ENCODE measurements around the gene PVRIG.
"Not testable (repeated sequence)": the region's sequence is repeated elsewhere in the genome, so short reads cannot be mapped to it uniquely, and the experiment has no call there.

PVRIG gene

DNA sequence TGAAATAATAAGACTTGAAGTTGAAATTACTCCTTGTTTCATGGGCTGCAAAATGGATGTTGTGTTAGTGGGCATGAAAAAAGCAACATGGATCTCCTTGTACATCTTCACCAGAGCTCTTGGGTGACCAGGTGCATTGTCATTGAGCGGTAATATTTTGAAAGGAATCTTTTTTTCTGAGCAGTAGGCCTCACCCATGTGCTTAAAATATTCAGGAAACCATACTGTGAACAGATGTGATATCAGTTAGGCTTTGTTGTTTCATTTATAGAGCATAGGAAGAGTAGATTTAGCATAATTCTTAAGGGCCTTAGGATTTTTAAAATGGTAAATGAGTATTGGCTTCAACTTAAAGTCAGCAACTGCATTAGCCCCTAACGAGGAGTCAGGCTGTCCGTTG, 26.8 kb upstream of the PVRIG start:
- no peak for DNase-seq (ENCODE audit: low read depth in 4 of 4, low spot score in 1 of 4)

DNA sequence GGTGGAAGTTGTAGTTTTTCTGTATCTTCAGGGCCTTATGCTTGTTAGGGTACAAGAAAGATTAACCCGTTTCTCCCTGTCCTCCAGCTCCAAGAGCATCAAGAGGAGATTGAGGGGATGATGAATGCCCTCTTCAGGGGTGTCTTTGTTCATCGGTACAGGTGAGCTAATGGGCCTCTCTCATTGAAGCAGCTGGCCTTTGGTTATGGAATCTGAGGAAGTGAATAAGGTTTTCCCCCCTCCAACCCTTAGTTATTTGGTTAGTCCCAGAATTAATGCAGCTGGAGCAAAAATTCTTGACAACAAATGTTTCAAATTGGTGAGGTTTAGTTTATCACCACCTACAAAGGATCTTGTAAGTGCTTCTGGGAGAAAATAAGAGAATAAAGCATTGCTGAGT, 24.5 kb upstream of the PVRIG start:
- DNase-seq (ENCODE audit: low read depth in 4 of 4, low spot score in 1 of 4), result no peak

DNA sequence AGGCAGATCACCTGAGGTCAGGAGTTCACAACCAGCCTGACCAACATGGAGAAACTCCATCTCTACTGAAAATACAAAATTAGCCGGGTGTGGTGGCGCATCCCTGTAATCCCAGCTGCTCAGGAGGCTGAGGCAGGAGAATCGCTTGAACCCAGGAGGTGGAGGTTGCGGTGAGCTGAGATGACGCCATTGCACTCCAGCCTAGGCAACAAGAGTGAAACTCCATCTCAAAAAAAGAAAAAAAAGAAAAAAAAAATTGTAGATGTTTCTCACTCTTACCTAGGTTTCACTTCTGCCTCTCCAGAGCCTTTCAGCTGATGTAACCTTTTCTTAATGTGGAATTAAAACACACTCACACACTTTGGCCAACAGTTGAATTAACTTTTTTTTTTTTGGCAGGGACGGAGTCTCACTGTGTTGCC, 23.8 kb upstream of the PVRIG start:
- not testable (repeated sequence) for DNase-seq (ENCODE audit: low read depth in 4 of 4, low spot score in 1 of 4)

DNA sequence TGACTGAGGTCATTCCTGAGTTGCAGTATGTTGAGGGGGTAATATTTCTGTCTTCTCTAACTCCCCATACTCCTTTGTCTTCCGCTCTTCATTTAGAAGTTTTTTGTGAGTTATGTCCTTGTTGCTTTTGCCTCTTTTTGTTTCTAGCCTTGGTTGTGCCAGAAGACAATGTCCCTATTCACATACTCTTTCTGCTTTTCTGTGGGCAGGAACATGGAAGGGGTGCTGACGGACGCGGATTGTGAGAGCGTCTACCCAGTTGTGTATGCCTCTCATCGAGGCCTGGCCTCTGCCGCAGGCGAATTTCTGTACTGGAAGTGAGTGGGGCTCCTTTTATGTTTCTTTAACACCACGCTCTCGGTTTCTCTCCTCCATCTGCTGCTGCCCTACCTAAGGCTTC, 21.5 kb upstream of the PVRIG start:
- no peak for DNase-seq (ENCODE audit: low read depth in 4 of 4, low spot score in 1 of 4)

DNA sequence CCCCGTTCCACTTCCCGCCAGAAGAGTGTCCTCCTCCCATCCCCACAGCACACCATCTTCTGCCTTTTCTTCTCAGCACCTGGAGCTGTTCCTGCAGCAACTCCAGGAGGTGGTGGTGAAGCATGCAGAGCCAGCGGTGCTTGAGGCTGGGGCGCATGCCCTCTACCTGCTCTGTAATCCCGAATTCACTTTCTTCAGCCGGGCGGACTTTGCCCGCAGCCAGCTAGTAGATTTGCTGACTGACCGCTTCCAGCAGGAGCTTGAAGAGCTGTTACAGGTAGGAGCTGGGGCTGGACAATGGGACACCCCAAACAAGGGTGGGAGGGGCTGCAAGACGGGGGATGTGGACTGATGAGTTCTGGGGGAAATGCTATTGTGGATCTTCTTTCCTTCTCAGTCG, 19.1 kb upstream of the PVRIG start:
- no peak for DNase-seq (ENCODE audit: low read depth in 4 of 4, low spot score in 1 of 4)

DNA sequence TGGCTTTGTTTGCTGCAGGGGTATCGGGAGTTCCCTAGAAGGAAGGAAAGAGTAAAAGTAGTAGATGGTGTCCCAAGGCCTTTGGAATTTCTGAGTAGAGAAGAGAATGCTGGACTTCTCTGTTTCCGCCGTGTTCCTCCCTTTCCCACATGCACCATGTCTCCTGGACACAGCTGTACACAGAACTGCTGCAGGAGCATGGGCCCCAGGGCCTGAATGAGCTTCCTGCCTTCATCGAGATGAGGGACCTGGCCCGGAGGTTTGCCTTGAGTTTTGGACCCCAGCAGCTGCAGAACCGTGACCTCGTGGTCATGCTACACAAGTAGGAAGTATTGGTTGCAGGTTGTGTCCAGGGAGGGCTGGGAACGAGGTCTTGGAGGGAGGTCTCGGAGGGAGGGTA, 15.3 kb upstream of the PVRIG start:
- no peak for DNase-seq (ENCODE audit: low read depth in 4 of 4, low spot score in 1 of 4)

DNA sequence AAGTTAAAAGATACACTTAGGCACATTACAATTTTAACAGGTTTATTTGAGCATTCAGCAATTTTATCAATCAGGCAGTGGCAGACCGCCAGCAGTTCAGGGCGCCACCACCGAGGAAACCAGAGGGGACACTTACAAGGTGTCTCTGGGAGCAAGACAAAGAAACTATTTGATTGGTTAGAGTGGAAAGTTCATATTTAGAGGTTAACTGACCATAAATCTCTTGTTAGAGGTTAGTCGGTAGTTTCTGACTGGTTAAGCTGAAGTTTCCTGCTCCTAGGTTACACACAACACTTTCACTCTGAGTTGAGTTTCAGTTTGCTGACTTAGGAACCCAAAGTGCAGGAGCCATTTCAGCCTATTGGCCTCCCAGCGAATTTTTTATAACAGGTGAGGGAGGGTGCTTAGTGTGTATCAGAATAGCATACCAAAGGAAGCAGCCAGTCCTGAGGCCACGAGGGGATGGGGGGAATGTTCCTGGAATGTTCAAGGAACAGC, 10.8 kb upstream of the PVRIG start:
- no peak for DNase-seq (ENCODE audit: low read depth in 4 of 4, low spot score in 1 of 4)

DNA sequence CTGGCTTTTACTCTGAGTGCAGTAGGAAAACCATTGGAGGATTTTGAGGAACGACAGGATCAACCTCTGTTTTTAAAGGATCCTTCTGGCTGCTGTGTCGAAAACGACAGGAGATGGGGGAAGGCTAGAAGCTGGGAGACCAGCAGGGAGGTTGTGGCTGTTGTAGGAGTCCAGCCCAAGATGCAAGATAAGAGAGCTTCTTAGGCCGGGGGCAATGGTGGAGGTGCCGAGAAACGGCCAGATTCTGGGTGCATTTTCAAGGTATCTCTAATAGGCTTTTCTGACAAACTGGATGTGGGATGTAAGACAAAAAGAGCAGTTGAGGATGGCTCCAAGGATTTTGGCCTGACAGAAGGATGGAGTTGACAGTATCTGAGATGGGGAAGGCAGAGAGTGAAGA, 10.3 kb upstream of the PVRIG start:
- DNase-seq (ENCODE audit: low read depth in 4 of 4, low spot score in 1 of 4), result no peak

DNA sequence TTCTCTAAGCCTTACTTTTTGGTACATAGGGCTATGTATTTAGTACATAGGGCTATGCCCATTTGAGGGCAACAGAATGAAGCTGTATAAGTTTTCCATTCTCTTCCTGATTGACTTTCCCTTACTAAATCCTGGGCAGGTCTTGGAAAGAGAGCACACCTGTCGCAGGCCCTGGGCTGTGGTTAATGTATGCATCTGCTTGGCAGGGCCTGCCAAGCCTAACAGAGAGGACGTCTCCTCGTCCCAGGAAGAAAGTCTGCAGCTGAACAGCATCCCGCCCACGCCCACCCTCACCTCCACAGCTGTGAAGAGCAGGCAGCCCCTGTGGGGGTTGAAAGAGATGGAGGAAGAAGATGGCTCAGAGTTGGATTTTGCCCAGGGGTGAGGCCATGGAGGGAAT, 8.9 kb upstream of the PVRIG start:
- DNase-seq (ENCODE audit: low read depth in 4 of 4, low spot score in 1 of 4), result no peak

DNA sequence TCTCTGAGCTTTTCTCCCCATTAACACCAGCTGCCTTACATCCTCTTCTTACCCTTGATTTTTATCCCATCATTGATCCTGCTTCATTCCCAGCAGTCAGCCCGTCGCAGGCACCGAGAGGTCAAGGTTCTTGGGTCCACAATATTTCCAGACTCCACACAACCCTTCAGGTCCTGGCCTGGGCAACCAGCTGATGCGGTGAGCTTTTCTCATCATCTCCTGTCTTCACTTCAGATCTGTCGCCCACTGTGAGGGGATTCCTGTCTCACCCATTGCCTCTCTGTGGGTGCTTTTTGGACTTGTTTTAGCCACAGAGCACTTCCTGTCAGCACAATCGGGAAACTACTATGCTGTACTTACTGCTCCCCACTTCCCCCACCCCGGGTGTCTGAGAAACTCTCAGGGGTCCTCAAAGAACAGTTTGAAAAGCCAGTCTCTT, 8.4 kb upstream of the PVRIG start:
- no peak for DNase-seq (ENCODE audit: low read depth in 4 of 4, low spot score in 1 of 4)

DNA sequence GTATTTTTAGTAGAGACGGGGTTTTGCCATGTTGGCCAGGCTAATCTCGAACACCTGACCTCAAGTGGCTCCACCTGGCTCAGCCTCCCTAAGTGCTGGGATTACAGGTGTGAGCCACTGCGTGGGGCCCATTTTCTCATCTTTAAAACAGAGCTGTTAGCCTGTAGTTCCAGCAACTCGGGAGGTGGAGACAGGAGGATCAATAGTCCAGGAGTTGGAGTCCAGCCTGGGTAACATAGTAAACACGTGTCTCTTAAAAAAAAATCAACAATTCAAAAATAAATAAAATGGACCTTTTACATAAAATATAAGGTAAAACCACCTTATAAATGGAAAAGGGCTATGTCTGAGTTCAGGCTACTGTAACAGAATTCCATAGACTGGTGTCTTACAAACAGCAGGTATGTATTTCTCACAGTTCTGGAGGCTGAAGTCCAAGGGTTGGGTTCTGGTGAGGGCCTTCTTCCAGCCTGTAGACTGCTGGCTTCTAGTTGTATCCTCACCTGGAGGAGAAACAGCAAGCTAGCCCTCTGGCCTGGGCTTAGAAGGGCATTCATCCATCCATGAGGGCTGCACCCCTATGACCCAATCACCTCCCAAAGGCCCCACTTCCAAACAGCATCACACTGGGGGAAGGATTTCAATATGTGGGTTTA, 7.0 kb upstream of the PVRIG start:
- no peak for DNase-seq (ENCODE audit: low read depth in 4 of 4, low spot score in 1 of 4)

DNA sequence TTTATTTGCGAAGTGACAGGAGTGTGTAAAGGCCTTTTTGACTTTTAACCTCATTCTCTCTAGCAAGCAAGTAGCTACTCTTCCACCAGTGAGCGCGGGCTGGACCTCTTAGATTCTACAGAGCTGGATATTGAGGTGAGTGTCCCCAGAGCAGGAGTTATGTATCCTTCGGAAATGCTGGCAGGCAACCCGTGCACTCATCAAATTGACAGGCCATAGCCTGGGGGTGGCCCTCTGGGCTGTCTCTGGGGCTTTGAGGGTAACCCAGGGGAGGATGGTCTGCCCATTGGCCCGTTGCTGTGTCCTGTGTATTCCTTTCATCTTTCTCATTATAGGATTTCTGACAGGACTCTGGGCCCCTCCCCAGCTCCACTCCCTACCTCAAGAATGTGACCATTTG, 6.1 kb upstream of the PVRIG start:
- no peak for DNase-seq (ENCODE audit: low read depth in 4 of 4, low spot score in 1 of 4)

DNA sequence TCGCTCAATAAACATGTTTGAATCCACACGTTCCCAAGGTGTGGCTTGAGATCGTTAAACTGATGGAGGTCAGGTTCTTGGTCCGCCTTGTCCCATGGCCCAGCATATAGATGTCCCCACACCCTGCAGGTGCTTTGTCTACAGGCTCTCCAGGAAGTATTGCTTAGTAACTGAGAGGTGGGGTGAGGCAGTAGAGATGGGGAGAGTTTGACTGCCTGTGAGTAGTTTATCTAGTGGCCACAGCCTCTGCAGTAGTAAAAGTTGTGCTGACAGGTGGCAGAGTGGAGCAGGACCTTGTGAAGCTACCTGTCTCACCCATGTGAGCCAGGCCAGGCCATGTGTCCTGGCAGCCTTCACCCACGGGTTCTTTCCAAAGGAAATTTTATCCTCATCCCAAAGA, 5.4 kb upstream of the PVRIG start:
- DNase-seq (ENCODE audit: low read depth in 4 of 4, low spot score in 1 of 4), result not testable (repeated sequence)

DNA sequence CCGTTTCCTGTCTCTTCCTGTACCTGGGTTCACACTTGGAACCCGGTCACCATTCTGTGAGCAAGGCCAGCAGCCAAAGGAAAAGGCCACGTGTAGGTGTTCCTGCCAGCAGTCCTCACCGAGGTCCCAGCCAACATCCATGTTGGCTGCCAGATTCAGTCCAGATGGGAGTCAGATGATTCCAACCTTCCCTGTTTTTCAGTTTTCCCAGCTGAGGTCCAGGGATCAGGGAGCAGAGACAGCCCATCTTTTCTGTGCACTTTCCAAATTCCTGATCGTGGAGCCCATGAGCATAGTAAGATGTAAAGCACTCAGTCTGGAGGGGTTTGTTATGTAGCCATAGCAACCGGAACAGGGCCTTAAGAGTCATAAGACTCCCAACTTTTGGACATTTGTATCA, 3.9 kb upstream of the PVRIG start:
- DNase-seq (ENCODE audit: low read depth in 4 of 4, low spot score in 1 of 4), result no peak

DNA sequence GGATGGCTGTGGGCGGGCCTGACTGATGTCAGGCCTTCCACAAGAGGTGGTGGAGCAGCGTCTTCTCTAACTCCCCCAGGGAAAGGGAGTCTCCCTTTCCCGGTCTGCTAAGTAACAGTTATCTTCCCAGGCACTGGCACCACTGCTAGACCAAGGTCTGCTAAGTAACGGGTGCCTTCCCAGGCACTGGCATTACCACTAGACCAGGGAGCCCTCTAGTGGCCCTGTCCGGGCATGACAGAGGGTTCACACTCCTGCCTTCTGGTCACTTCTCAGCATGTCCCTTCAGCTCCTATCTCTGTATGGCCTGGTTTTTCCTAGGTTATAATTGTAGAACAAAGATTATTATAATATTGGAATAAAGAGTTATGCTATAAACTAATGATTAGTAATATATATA, 1.8 kb upstream of the PVRIG start:
- peak; percentile 58 to 79 (median 64) for DNase-seq (ENCODE audit: low read depth in 4 of 4, low spot score in 1 of 4)

DNA sequence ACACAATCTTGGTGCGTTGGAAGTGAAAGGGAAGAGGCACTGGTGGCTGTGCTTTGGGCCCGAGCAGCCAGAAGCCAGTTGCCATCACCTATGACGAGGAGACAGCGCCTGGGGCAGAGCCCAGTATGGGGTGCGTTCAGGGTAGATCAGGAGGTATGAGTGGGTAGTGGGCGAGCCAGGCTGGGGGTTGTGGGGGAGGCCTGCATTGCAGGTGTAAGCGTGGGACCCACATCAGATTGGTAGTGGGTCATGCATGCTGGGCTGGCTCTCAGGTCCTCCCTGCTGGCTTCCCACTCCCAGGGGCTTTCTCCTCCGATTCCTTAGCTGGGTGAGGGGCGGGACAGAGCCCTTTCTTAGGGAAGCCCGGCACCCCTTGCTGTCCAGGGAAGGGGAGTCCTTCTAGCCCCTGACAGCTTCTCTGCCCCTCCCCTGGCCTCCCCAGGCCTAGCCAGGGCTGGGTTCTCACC, 445 bp upstream of the PVRIG start:
- no peak for DNase-seq (ENCODE audit: low read depth in 4 of 4, low spot score in 1 of 4)

DNA sequence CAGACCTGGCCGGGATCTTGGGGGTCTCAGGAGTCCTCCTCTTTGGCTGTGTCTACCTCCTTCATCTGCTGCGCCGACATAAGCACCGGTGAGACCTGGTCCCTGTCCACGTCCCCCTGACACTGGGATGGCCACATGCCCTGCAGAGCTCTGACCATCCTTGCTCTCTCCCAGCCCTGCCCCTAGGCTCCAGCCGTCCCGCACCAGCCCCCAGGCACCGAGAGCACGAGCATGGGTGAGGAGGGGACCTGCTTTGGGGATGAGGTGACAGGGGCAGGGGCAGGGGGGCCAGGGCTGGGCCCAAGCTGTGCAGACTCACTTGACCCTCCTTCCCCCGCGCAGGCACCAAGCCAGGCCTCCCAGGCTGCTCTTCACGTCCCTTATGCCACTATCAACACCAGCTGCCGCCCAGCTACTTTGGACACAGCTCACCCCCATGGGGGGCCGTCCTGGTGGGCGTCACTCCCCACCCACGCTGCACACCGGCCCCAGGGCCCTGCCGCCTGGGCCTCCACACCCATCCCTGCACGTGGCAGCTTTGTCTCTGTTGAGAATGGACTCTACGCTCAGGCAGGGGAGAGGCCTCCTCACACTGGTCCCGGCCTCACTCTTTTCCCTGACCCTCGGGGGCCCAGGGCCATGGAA, 959 bp downstream of the PVRIG start:
- no peak for DNase-seq (ENCODE audit: low read depth in 4 of 4, low spot score in 1 of 4)

DNA sequence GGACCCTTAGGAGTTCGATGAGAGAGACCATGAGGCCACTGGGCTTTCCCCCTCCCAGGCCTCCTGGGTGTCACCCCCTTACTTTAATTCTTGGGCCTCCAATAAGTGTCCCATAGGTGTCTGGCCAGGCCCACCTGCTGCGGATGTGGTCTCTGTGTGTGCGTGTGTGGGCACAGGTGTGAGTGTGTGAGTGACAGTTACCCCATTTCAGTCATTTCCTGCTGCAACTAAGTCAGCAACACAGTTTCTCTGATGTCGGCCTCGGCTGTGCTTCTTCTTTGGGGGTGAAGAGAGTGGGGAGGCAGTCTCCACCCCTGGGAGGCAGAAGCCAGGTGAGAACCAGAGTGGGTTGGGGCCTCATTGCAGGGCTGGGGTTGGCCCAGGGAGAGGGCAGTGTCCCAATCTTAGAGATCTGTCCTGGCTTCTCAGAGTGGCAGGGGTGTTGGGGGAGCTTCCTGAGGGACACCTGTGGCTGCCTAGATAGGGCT, 1.5 kb downstream of the PVRIG start:
- peak in 3 of 4 experiments; percentile 34 to 79 (median 61) for DNase-seq (ENCODE audit: low read depth in 4 of 4, low spot score in 1 of 4)

DNA sequence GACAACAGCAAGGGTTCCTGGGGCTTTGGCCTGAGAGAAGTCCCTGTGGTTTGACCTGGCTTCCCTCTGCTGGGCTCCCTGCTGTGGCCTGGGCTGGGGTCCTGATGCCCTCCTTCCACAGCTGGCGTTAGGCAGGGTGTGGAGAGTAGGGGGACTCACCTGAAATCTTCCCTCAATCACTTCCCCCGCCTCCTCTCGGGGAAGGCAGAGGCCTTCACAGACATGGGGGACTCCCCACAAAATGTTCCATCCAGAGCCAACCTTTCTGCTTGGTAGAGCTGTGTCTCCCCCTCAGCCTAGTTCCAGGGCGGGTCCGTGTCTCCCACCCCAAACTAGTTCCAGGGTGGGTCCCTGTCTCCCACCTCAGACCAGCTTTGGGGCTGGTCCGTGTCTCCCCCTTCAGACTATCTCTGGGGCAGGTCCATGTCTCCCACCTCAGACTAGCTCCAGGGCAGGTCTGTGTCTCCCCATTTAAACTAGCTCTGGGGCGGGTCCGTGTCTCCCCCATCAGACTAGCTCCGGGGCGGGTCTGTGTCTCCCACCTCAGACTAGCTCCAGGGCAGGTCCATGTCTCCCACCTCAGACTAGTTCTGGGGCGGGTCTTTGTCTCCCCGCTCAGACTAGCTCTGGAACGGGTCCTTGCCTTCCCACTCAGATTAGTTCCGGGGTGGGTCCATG, 2.2 kb downstream of the PVRIG start:
- no peak for DNase-seq (ENCODE audit: low read depth in 4 of 4, low spot score in 1 of 4)

DNA sequence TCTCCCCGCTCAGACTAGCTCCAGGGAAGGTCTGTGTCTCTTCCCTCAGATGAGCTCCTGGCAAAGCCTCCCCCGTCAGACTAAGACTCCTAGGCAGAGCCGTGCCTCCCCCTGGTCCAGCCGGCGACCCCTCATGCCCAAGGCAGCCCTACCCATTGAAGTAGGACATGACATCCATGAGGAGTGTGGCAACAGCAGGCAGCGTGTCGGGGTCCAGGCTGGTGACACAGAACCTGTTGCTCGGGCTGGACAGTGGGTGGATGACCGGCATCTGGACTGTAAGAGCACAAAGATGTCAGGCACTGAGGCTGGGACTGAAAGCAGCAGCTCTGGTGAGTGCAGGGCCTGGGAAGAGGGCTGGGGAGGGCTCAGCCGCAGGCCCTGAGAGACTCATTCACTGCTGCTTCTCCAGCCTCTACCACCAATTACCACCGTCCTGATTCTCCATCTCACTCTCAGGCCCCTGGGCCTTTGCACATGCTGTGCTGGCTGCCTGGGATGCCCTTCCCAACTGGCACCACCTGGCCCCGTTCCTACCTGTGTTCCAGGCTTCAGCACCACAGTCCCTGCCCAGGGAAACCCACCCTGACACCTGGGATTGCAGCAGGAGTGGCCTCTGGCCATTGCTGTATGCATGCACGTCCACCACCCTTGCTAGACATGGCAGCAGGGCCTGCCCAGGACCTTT, 2.8 kb downstream of the PVRIG start:
- DNase-seq (ENCODE audit: low read depth in 4 of 4, low spot score in 1 of 4), result no peak

DNA sequence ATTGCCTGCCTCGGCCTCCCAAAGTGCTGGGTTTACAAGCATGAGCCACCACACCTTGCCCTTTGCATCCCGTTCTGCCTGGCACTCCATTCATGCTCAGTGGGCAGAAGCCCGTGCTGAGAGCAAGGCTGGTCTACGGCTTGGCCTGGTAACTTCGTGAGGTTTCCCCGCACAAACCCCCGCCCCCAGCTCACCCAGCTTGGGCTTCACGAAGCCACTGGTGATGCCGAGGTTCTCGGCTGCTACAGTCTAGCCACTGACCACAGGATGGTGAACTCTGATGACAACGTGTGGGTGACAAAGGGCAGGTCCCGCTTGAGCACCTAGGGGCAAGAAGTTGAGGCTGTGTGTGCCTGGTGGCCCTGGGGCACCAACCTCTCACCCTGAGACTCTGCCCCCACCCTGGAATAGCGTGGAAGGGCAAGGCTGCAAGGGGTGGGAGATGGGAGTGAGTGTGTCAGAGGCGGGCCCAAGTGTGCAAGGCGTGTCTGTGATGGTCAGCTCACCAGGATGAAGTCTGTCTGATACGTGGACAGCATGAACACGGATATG, 3.7 kb downstream of the PVRIG start:
- not testable (repeated sequence) for DNase-seq (ENCODE audit: low read depth in 4 of 4, low spot score in 1 of 4)

Data from stimulated activated CD4-positive, alpha-beta T cell treated with anti-CD3 and anti-CD28 coated beads, Interleukin-1b, Interleukin-23, amount 100 ng/mL, for 24 hours (primary cell).